Lower lobe of right lung (tissue), 2 donors: Measurements from ENCODE around the gene EPHA4. TPM values are rescaled to one million over a fixed set of nuclear protein-coding genes. Genes with fewer than 3 reads are reported as not detected.

Experiments
- ATAC-seq, 2 donors: fragments of 200-7000 bp; cut with Tn5 transposase; one replicate each; pipeline ENCODE4 v1.9.1; 2020 to 2022; ENCODE audit warnings: mild to moderate bottlenecking in 2 of 2, moderate library complexity in 2 of 2
- DNase-seq: peaks from one replicate; pipeline ENCODE4 v3.0.0-alpha.2; 2020
- H3K27ac ChIP-seq: fragments of 200-600 bp; one replicate; pipeline ENCODE4 v1.8.0; 2022
- H3K27me3 ChIP-seq: fragments of 200-600 bp; one replicate; pipeline ENCODE4 v1.8.0; 2022; ENCODE audit warnings: low read depth
- H3K36me3 ChIP-seq: fragments of 200-600 bp; one replicate; pipeline ENCODE4 v1.8.0; 2022; ENCODE audit warnings: mild to moderate bottlenecking
- H3K4me1 ChIP-seq: fragments of 200-600 bp; one replicate; pipeline ENCODE4 v1.8.0; 2022
- H3K4me3 ChIP-seq: fragments of 200-600 bp; one replicate; pipeline ENCODE4 v1.8.0; 2022; ENCODE audit warnings: mild to moderate bottlenecking
- H3K9me3 ChIP-seq: fragments of 200-600 bp; one replicate; pipeline ENCODE4 v1.8.0; 2022
- CTCF ChIP-seq: fragments of 200-600 bp; IDR thresholded peaks from one replicate; pipeline ENCODE4 v1.8.0; 2022; ENCODE audit warnings: antibody characterized with exemption, mild to moderate bottlenecking
- intact Hi-C: fragments of 100-400 bp; cut with DNase I; formaldehyde crosslinking; loops from one replicate; pipeline ENCODE4 v1.11.0; 2022
- total RNA-seq: library from RNA; stranded (reverse); fragmentation: NEBNext Ultra II Directional; extraction: Animal tissue kit (Norgen Biotek cat#: 25700); gene quantifications from one replicate; pipeline ENCODE4 v1.2.1, GENCODE V29; 2021
- donor health status: DM: no; HTN: yes; CAD: no; lungs with severe emphysema.

The EPHA4 gene
- total RNA-seq, 1 donor from 2014 or later = 13.8 TPM

- intact Hi-C loops = no loop called here
- Histone ChIP-seq H3K9me3 (no peaks in the 10 kb centered on the region), H3K4me1 (no peaks in the 10 kb centered on the region), H3K27ac (no peak overlapping the region), H3K36me3 (no peaks in the 10 kb centered on the region), H3K4me3 (no peak overlapping the region), H3K27me3 (peaks cover 12% of the 10 kb centered on the region)
- no peak for ATAC-seq
- DNase-seq = no peak
- TF ChIP-seq CTCF = no peak
Measured at GRCh38 chr2:221588306-221588985, 16.3 kb upstream of the EPHA4 start.

GRCh38 chr2:221581986-221582385 lies 9.9 kb upstream of the EPHA4 start:
- no peak for TF ChIP-seq CTCF
- Histone ChIP-seq H3K27me3 (peaks cover 15% of the 10 kb centered on the region), H3K36me3 (no peaks in the 10 kb centered on the region), H3K4me1 (no peaks in the 10 kb centered on the region), H3K27ac (no peak overlapping the region), H3K9me3 (no peaks in the 10 kb centered on the region), H3K4me3 (no peak overlapping the region)
- intact Hi-C loops = no loop called here
- ATAC-seq (no peak), DNase-seq (no peak)

GRCh38 chr2:221574231-221574570 lies 2.1 kb upstream of the EPHA4 start:
- Histone ChIP-seq H3K4me1 (peaks cover 26% of the 10 kb centered on the region), H3K36me3 (no peaks in the 10 kb centered on the region), H3K27me3 (peaks cover 13% of the 10 kb centered on the region), H3K4me3 (peak overlapping the region; percentile 75), H3K27ac (peak overlapping the region; percentile 77), H3K9me3 (no peaks in the 10 kb centered on the region)
- DNase-seq (no peak), ATAC-seq (no peak)
- TF ChIP-seq CTCF = no peak
- intact Hi-C loops = loop anchor here (10.0 kb wide), 1 partner anchor 889 kb away; no protein-coding TSS in a partner anchor

GRCh38 chr2:221573430-221574230 lies 1.5 kb upstream of the EPHA4 start:
- ATAC-seq (peak; percentile 86 to 89), DNase-seq (peak; percentile 88)
- intact Hi-C loops = loop anchor here (10.0 kb wide), 1 partner anchor 889 kb away; no protein-coding TSS in a partner anchor
- TF ChIP-seq CTCF = peak; percentile 97
- H3K27me3 ChIP-seq = peaks cover 19% of the 10 kb centered on the region
- H3K27ac ChIP-seq = peak overlapping the region; percentile 77
- H3K36me3 ChIP-seq = no peaks in the 10 kb centered on the region
- peaks cover 26% of the 10 kb centered on the region for H3K4me1 ChIP-seq
- peak overlapping the region; percentile 75 for H3K4me3 ChIP-seq
- H3K9me3 ChIP-seq = no peaks in the 10 kb centered on the region

GRCh38 chr2:221572821-221573429 lies 821 bp upstream of the EPHA4 start:
- TF ChIP-seq CTCF = no peak
- intact Hi-C loops = loop anchor here (10.0 kb wide), 1 partner anchor 888 kb away; no protein-coding TSS in a partner anchor
- H3K27ac ChIP-seq = peak overlapping the region; percentile 77
- H3K4me3 ChIP-seq = peak overlapping the region; percentile 75
- H3K27me3 ChIP-seq = peaks cover 26% of the 10 kb centered on the region
- H3K9me3 ChIP-seq = no peaks in the 10 kb centered on the region
- ATAC-seq = peak; percentile 62 to 64
- peaks cover 26% of the 10 kb centered on the region for H3K4me1 ChIP-seq
- no peaks in the 10 kb centered on the region for H3K36me3 ChIP-seq
- peak; percentile 61 for DNase-seq
